GM08714 (cell line): Measurements from ENCODE around the gene PLEKHO1.
"Not testable (repeated sequence)": the region's sequence is repeated elsewhere in the genome, so short reads cannot be mapped to it uniquely, and the experiment has no call there.

ENCODE experiments used
- H3K4me3 ChIP-seq: fragments of 200-500 bp; sonication (Bioruptor generic); 2 replicates; pipeline ENCODE4 v1.5.1; 2014; ENCODE audit warnings: mild to moderate bottlenecking, low read length, inconsistent platforms
- ZNF274 ChIP-seq: IDR thresholded peaks from 2 replicates; pipeline ENCODE4 v1.6.1; 2012; ENCODE audit warnings: mild to moderate bottlenecking, low read depth, low read length

The PLEKHO1 gene

GRCh38 chr1:150178548-150178947 is 28.8 kb downstream of the PLEKHO1 start:
- TF ChIP-seq ZNF274: no peak
- no peak overlapping the region for H3K4me3 ChIP-seq

- no peak overlapping the region for H3K4me3 ChIP-seq
- TF ChIP-seq ZNF274: no peak
These were observed 30.2 kb downstream of the PLEKHO1 start for GRCh38 chr1:150179867-150180266.

GRCh38 chr1:150180474-150180873 is 30.8 kb downstream of the PLEKHO1 start:
- TF ChIP-seq ZNF274: no peak
- H3K4me3 ChIP-seq: no peak overlapping the region

GRCh38 chr1:150182247-150182646 is 32.5 kb downstream of the PLEKHO1 start:
- no peak for TF ChIP-seq ZNF274
- no peak overlapping the region for H3K4me3 ChIP-seq

DNA sequence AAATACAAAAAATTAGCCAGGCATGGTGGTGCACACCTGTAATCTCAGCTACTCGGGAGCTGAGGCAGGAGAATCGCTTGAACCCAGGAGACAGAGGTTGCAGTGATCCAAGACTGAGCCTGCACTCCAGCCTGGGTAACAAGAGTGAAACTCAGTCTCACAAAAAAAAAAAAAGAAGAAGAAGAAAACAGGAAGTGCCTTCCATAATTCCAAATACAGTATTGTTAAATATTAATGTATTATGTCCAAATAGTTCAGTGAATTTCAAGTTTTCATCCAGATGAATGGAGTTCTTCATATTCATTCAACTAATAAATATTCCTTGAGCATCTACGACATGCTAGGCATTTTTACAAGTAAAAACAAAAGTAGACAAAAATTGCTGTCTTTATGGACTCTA is 33.3 kb downstream of the PLEKHO1 start:
- TF ChIP-seq ZNF274: no peak
- H3K4me3 ChIP-seq: no peak overlapping the region

DNA sequence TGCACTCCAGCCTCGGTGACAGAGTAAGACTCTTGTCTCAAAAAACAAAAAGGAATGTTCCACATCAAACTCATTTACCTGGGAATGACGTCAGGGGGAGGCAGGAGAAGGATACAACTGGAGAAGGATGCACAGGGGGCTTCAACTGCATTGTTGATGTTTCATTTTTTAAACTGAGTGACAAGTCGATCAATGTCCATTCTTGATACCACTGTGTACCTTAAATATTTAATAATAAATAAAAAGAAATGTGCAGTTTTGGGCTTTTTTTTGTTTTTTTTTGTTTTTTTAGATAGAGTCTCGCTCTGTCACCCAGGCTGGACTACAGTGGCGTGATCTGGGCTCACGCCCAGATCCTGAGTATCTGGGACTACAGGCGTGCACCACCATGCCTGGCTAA is 35.8 kb downstream of the PLEKHO1 start:
- H3K4me3 ChIP-seq: no peak overlapping the region
- no peak for TF ChIP-seq ZNF274

DNA sequence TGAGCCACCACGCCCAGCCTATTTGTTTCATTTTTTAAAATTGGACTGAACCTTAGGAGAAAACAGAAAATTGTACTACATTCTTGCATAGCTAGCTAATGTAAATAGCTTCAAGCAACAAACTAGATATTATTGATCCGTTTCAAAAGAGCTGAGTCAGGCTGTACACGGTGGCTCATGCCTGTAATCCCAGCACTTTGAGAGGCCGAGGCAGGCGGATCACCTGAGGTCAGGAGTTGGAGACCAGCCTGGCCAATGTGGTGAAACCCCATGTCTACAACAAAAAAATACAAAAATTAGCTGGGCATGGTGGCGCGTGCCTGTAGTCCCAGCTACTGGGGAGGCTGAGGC is 36.7 kb downstream of the PLEKHO1 start:
- not testable (repeated sequence) for H3K4me3 ChIP-seq

GRCh38 chr1:150186789-150187559 is 37.3 kb downstream of the PLEKHO1 start:
- no peak for TF ChIP-seq ZNF274
- H3K4me3 ChIP-seq: no peak overlapping the region

DNA sequence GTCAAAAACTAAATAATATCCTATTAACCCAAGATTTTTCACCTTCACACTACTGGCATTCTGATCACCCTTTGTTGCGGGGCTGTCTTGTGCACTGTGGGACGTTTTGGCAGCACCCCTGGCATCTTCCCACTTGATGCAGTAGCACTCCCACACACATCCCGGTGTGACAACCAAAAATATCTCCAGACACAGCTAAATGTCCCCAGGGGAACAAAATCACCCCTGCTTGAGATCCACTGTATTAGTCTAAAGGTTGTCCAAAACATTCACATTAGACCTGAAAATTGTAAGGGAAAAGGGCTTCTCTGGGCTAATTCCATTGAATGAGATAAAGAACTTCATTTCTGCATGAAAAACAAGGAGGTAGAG is 37.8 kb downstream of the PLEKHO1 start:
- H3K4me3 ChIP-seq: no peak overlapping the region
- no peak for TF ChIP-seq ZNF274

DNA sequence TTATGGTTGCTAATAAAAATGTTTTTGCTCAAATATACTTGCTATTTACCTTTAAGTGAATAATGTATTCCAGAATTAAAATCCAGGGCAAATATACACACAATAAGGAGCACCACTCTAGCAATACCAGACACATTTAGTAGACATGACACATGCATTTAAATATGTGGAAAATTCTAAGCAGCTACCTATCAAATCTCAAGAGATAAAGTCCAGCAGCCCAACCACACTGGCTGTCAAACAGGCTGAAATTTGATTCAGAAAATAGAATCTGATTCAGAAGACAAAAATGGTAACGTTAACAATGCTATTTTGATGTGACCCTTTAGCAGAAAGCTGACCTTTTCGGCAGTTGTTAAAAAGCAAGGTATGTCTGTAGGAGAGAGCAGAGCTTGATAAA is 42.3 kb downstream of the PLEKHO1 start:
- no peak for TF ChIP-seq ZNF274
- H3K4me3 ChIP-seq: no peak overlapping the region

GRCh38 chr1:150194381-150195031 is 44.8 kb downstream of the PLEKHO1 start:
- TF ChIP-seq ZNF274: no peak
- H3K4me3 ChIP-seq: no peak overlapping the region

GRCh38 chr1:150196417-150196816 is 46.7 kb downstream of the PLEKHO1 start:
- no peak for TF ChIP-seq ZNF274
- H3K4me3 ChIP-seq: no peak overlapping the region

- no peak for TF ChIP-seq ZNF274
- H3K4me3 ChIP-seq: no peak overlapping the region
These were observed 57.7 kb downstream of the PLEKHO1 start for GRCh38 chr1:150207281-150207971.

GRCh38 chr1:150208460-150208859 is 58.7 kb downstream of the PLEKHO1 start:
- H3K4me3 ChIP-seq: not testable (repeated sequence)
